HG03064 (cell line): Measurements from ENCODE around the gene CER1.

Experiments
- ATAC-seq: cut with Tn5 transposase; IDR thresholded peaks from one replicate; pipeline ENCODE4 v1.9.1; 2021; ENCODE audit warnings: low read depth; ENCODE audit not compliant: unreplicated experiment

Gene CER1

GRCh38 chr9:14670718-14671117, 51.8 kb downstream of the CER1 start:
- no peak for ATAC-seq
